ENCODE measurements around the gene TSHZ2.
"Not testable (repeated sequence)": the region's sequence is repeated elsewhere in the genome, so short reads cannot be mapped to it uniquely, and the experiment has no call there.

TSHZ2 gene

DNA sequence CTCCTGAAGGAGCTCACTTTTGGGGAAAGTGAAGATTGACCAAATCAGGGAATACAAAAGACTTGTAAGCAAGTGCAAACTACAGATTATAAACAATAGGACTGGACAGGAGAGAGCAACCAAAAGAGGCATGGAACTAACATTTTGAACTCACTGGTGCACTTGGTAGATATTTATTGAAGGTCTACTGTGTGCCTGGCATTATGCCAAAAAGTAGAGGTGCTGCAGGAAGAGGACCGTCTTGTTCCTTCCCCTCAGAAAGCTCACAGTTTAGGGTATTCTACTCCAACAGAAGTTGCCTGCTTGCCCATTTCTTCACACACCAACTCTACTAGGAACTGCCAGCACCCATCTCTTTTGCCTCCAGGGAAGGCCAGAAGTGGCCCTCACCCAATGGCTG is 10.0 kb upstream of the TSHZ2 start:
- DNase-seq (ENCODE audit: low read depth), result no peak

DNA sequence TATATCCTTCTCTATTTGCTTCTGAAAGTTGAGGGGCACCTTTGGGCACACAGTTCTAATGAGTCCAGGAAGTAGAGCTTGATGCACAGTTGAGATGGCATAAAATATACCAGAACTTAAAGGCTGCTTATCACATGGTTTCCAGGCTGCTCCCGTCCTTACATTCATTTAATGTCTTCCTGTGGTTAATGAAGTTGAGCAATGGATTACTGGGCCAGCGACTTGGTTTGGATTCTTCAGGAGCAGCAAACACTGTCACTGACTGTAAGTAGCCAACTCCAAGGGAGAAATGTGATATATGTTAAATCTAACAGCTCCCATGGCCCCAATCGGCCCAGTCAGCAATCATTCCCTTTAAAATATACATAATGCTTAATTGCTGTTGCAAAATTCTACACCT is 9.0 kb upstream of the TSHZ2 start:
- DNase-seq (ENCODE audit: low read depth), result no peak

DNA sequence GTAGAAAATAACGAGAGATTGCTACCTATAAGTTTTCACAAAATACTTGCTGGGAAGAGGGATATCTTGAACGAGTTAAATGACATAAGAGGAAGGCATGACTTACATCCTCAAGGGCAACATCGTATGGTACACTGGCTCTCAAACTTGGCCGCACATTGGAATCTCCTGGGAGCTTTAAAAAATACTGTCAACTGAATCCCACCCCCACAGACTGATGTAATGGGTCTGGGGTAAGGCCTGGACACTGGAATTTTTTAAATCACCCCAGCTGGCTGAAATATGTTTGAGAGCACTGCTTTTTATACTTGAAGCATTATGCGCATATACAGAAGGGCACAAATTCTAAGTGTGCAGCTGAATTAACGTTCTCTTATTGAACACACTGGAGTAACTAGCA is 8.0 kb upstream of the TSHZ2 start:
- DNase-seq (ENCODE audit: low read depth), result no peak

DNA sequence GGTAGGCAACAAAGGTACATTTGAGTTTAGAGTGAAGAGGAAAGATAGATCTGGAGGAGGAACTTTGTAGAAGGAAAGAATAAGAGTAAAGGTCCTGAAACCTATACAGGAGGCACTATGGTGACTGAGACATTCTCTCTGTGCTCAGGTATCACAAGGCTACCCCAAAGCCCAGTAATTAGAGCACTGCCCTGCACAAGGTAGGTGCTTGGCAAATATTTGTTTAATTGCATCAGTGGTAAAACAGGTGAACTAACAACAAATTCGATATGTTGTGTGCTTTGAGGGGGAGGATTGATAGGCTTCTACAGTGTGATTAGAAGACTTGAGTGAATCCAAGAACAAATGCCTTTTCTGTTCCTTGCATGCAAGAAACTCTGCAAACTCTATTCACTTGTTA is 6.8 kb upstream of the TSHZ2 start:
- DNase-seq (ENCODE audit: low read depth), result no peak

DNA sequence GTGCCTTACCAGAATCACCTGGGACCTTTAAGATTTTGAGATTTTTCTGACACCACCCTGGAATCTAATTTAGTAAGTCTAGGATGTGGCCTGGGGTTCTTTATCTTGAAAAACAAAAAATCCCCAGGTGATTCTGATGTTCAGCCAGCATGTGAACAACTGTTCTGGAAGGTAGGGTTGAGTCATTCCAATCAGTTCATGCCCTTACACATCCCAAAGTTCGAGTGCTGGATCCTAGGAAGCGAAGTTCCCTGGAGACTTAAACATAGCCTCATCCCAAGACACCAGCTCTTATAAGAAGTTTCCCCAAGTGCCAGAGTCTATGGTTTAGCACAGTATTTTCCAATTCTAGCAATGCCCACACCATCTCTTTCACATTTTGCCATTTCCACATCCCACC is 6.3 kb upstream of the TSHZ2 start:
- DNase-seq (ENCODE audit: low read depth), result no peak

DNA sequence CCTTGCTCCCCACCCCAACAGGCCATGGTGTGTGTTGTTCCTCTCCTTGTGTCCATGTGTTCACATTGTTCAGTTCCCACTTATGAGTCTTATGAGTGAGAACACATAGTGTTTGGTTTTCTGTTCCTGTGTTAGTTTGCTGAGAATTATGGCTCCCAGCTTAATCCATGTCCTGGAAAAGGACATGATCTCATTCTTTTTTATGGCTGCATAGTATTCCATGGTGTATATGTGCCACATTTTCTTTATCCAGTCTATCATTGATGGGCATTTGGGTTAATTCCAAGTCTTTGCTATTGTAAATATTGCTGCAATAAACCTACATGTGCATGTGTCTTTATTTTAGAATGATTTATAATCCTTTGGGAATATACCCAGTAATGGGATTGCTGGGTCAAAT is 5.6 kb upstream of the TSHZ2 start:
- not testable (repeated sequence) for DNase-seq (ENCODE audit: low read depth)

DNA sequence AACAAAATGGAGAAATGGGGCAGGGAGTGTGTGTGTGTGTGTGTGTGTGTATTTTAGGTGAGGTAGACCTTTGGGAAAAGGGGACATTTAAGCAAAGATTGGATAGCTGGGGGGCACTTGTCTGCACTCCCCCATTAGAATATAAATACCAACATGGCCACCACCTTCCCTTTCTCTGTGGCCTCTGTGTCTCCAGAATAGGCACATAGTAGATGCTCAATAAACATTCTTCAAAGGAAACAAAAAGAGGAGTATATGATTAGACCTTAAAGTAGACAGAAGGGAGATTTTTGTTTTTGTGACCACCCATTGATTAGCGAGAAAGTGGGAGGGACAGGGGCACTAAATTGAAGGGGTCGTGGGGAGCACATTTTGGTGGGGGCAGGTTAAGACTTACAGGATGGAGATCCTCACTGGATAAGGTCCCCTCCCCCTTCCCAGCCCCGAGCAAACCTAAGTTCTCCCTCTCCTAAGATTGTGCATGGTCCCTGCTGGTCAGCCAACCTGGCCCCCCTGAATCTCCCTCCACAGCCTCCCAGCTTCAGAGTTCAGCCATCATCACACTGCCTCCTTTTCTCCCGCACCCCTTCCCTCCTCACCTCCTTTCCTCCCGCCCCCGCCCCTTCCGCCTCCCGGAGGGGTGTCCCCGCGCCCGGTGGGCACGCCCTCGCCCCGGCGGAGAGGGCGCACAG is 514 bp upstream of the TSHZ2 start:
- no peak for DNase-seq (ENCODE audit: low read depth)

DNA sequence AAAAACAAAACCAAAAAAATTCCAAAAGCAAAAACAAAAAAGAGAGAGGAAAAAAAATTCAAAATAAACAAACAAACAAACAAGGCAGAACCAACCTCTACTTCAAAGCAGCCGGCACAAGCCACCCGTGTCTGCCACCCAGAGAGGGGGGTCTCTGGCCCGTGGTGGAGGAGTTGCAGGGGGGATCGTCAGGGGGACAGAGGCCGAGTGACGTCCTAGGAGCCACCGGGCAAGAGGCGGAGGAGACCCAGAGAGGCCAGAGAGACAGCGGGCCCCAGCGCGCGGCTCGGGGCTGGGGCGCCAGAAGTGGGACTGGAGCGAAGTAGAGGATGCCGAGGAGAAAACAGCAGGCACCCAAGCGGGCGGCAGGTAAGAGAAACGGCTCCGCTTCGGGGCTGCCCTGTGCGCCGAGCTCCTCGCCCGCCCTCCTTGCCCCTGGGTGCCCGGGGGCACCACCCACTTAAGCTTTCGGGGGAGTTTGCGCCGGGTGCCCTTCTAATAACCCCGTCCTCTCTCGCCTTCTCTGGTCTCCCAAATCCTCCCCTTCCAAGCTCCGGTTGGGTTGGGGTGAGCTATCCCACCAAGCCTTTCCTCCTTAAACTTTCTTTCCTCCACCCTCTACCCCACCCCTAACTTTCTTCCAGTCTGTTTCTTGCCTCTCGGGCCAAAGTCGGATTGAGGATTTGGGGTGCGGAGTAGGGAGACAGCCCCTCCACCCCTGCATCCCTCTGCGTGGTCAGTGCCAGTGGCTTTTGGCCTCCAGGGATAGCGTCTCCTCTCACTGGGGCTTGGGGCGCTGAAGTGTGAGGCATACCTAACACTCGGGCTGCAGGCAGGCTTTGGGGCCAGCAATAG is 1.0 kb downstream of the TSHZ2 start:
- no peak for DNase-seq (ENCODE audit: low read depth)

DNA sequence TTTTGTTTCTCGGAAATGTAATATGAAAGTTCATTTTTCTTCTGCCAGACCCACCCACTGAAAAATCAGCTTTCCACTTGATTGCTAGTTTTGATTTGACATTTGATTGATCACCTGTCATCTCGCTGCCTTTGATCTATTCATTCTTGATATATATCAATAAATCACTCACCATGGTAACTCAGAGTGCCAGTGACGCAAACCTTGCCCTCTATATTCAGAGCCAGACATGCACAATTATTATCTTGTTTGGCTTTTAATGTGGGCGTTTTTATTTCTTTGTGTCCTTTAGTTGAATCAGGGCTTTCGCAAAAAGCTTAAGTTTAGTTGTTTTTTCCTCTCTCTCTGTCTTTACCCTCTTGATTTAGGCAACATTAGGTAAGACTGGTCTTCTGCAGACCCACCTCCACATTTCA is 2.0 kb downstream of the TSHZ2 start:
- DNase-seq (ENCODE audit: low read depth), result no peak

DNA sequence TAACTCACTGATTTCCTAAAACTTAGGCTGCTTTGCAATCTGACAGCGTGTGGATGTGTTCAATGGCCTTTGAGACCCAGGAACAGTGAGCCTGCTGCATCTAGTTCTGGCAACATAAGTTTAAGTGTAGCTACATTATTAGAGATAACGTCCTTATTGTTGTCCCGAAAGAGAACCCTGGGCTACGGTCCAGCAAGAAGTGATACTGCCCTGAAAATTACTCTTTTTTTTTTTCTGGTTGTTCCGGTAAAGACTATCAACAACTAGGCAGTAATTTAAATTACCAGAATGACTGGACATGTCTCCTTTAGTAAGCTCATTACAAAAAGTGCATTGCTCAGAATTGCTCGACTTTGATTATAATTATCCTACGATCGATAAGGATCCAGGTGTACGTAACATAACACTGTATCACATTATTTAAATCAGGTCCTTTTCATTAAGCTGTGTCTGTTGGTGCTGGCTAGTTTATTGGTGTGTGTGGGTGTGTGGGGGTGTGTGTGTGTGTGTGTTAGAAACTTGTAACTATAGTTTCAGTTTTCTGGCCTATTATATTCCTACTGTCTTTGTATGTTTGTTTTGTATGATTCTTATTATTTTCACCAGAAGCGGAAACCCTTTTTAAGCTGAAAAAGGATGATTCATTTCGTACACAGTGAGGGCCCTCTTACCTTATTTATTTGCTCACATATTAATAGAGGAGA is 3.0 kb downstream of the TSHZ2 start:
- no peak for DNase-seq (ENCODE audit: low read depth)

DNA sequence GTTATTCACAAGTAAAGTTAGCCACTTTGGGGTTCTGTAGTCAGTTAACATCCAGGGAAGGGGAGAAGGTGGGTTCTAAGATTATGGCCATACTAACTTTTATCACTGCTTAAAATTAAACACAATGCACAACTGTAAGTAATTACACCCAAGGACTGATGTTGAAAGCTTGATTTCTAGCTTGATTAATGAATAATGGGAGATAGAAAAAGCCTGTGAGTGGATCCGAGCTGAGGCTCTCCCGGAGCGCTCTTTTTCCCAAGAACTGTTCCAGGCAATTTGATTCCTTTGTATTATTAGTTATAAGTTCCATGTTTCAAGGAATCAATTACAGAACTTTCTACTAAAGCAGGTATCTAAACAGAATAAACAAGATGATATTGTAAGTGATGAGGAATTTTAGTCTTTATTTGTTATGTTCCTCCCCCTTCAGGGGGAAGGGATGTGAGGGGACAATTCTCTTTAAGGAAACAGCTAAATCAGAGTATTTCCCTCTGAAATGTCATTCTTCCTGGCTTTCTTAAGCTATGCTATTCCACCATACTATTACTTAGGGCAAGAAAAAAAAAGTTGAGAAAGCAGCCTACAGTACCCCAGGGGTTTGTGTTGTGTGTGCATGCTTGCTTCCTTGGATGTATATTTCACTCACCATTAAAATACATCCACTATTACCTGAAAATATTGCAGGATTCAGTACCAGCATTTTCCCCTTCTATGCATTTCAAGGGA is 3.8 kb downstream of the TSHZ2 start:
- DNase-seq (ENCODE audit: low read depth), result no peak

DNA sequence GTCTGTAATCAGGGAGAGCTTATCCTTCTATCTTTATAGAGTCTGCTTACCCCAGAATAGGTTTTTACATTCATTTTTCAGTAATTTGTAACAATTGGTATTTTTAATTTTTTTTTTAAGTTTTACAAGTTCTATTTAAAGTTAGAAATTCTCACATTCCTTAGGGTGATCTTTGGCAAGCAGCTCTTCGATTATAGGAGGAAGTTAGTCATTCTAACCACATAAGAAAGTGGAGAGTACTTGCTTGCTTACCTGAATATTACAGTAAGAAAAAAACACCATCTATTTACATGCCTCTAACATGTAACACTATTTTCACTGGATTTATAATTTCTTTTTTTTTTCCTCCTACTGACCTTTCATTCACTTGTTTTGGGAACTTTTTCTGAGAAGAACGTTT is 6.7 kb downstream of the TSHZ2 start:
- no peak for DNase-seq (ENCODE audit: low read depth)

DNA sequence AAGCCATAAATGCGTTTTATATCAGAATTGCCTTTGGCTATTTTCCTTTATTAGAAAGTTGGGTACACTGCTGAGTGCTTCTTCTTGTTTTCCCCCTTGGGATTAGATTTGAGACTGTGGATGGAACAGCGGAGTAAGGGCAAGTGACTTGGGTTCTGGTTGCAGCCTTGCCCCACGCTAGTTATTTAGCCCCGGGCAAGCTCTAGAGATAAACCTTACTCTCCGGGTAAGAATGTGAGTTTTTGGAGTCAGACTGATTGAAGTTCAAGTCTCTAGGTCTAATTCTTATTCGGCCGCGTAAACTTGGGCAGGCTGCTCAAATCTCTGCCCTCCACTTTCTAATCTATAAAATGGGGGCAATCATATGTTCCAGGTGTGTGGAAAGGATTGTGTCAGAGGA is 8.9 kb downstream of the TSHZ2 start:
- no peak for DNase-seq (ENCODE audit: low read depth)

DNA sequence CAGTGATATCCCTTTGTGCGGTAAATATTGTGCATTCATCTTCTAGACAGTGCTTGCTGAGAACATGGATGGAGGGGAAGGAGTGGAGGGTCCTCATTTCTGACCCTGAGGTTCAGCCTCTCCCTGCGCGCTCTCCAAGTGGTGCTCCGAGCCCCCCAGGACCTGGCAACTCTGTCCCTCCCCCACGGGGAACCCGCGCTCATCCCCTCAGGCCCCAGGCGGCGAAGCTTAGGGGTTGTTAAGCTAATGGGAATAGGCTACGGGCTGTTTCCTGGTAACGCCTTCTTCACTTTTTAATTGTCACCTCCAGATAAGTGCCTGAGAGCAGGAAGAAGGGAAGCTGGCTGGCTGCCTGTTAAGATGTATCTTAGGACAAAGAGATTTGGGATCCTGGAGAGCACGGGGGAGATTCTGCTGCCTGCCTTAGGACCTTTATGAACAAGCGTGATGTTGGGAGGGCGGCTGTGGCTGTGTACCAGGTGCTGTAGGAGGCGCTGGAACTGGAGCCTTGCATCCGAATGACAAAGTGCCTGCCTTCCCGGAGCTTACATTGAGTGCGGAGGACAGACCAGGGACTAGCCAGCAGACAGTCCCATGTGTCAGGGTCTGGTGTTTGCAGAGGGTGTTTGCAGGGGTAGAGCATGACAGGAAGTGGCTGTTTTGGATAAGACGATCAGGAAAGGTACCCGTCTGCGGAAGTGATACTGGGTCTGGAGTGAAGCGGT is 11.7 kb downstream of the TSHZ2 start:
- no peak for DNase-seq (ENCODE audit: low read depth)

DNA sequence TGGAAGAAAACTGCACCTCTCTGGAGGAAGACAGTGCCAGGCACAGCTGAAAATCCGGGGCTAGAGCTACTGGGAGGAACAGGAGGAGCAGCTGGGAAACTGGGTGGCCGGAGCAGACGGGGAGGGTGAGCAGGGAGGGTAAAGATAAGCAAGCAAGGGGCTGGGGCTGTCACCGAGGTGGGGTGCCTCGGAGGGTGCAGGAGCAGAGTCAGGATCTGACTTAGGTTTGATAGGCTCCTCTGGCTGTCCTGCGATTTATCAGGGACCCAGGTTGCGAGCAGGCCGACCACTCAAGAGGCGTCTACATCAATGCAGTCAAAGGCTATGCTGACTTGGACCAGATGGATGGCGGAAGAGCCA is 12.3 kb downstream of the TSHZ2 start:
- no peak for DNase-seq (ENCODE audit: low read depth)

DNA sequence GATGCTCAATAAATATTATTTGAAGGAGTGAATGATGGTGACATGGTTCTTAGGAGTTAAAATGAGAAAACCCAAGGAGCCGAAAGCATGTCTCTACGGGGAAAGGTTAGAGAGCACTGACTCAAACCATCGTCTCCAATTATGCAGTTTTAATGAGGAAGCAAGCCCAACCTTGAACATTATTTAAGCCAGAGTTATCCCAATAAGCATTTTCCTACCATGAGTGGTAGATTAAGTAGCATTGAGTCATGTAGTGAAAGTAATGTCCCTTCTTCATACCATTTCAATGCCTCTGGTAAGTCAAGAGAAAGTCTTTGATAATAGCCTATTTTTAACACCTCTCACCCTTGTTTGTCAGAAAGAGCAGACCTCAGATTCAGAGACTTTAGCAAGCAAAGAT is 13.5 kb downstream of the TSHZ2 start:
- no peak for DNase-seq (ENCODE audit: low read depth)

DNA sequence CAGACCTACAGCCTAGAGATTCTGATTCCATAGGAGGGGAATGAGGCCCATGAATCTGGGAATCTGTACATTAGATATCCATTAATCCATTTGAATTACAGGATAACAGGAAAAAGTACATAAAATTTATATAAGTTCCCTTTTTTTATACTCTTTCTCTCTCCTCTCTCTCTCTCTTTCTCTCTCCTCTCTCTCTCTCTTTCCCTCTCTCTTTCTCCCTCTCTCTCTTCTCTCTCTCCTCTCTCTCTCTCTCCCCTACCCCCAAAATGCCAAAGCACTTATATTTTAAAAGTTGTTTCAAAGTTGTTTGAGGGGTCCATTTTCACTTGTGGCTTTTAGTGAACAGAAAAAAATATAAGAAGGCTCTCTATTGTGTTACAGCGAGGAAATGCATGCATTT is 15.1 kb downstream of the TSHZ2 start:
- DNase-seq (ENCODE audit: low read depth), result no peak

DNA sequence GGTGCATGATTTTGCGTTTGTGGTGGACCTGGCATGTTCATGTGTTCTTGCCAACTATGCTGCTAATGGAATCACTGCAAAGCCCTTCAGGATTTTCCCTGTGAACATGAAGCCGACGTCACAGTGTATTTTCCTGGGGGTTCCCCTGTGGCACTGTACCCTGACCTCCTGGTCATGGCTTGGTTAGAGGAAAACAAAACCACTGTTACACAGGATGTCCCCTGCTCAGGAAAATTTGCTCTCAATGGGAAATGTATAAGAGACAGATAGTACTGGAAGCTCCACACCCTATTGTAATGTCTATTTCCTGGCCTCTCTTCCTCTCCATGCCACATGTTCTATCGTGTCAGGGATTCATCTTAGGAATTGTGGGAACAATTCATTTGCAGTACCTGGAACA is 19.7 kb downstream of the TSHZ2 start:
- no peak for DNase-seq (ENCODE audit: low read depth)

DNA sequence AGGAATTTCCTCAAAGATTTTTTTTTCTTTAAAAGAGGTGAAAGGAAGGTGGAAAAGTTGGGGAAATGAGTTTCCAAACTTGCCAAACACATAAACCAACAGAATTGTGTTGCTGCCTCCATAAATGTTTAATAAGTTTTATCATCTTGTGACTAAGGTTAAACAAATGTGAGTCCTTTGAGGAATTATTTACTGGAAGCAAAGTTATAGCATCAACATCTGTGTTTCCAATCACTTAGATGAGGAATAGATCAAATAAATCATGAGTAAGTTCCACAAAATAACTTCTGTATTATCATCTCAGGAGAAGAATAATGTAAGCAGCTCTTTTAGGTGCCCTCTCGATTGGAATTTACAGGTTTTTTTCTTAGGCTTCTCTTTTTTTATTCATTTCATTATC is 20.5 kb downstream of the TSHZ2 start:
- no peak for DNase-seq (ENCODE audit: low read depth)

DNA sequence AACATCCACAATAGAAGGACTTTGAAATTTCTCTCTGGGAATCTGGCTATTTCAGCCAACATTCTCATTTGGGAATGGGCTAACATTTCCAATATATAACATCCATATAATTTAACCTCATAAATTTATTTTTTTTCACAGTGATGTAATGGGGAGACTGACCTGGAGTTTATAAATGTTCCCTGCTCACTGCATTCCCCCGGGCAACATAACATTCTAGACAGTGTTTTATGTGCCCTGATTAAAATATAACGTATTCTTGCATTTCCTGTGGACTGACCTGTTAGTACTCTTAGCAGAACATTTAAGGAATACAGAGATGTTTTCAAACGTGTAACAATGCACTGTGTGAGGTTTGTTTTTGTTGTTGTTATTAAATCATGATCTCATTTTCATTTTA is 20.9 kb downstream of the TSHZ2 start:
- no peak for DNase-seq (ENCODE audit: low read depth)

DNA sequence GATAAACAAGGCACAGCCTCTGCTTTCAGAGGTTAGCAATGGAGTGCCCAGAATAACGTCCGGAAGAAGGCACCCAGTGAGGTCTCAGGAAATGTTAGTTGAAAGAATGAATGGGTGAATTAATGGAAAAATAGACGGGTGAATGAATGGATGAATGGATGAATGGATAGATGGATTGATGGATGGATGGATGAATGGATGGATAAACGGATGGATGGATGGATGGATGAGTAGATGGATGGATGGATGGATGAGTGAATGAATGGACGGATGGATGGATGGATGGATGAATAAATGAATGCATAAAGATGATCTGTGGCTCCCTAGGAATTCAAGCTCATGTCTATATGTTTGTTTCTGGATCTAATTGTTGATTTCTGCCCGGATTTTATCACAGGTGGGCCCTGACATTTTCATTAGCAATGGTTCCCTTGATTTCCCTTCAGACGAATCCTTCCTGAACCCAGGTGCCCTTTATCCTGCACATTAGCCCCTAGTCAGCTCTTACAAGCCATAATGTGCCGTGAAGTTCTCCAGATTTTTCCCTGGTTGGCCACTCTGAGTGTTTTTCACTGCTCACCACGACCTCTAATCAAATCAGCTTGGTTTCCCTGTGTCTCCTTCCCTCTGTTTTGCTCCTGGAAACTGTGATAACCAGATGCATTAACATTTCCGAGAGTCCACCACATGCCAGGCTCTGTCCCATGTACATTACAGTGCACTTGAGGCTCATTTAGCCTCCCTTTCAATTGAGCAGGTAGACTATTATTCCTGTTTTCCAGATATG is 22.2 kb downstream of the TSHZ2 start:
- no peak for DNase-seq (ENCODE audit: low read depth)

Measured in CMK (cell line).